Measurements from ENCODE around the gene MYF5.

The MYF5 gene

DNA sequence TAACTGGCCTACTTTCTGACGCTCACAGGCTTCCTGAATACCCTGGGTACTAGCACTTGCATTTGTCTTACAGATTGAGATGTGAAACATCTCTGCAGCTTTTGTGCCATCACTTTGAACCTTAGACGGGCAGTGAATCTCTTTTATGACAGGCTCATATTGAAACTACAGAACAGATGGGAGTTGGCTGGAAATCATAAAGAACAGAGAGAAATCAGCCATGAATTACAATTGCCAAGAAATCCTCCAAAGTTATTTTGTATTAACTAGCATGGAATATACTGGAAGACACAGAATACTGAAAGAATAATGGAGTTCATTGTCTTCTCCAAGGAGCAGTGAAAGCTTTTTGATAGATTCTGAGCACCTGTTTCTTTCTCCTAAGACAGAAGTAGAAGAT lies 32.7 kb downstream of the MYF5 start:
- no peaks in the 10 kb centered on the region for H3F3A ChIP-seq (ENCODE audit: insufficient read depth, low read length)
- H3K9me3 ChIP-seq (ENCODE audit: low read length) = no peaks in the 10 kb centered on the region
- H3K9me2 ChIP-seq (ENCODE audit: low read depth, low read length) = no peaks in the 10 kb centered on the region
- TF ChIP-seq EZH2 (IDR thresholded peaks at IDR 0.05; ENCODE audit: borderline replicate concordance, low read length) = no peak
- TF ChIP-seq, protein P1, sequence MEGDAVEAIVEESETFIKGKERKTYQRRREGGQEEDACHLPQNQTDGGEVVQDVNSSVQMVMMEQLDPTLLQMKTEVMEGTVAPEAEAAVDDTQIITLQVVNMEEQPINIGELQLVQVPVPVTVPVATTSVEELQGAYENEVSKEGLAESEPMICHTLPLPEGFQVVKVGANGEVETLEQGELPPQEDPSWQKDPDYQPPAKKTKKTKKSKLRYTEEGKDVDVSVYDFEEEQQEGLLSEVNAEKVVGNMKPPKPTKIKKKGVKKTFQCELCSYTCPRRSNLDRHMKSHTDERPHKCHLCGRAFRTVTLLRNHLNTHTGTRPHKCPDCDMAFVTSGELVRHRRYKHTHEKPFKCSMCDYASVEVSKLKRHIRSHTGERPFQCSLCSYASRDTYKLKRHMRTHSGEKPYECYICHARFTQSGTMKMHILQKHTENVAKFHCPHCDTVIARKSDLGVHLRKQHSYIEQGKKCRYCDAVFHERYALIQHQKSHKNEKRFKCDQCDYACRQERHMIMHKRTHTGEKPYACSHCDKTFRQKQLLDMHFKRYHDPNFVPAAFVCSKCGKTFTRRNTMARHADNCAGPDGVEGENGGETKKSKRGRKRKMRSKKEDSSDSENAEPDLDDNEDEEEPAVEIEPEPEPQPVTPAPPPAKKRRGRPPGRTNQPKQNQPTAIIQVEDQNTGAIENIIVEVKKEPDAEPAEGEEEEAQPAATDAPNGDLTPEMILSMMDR (IDR thresholded peaks at IDR 0.05; ENCODE audit: low read length) = no peak
- no peaks in the 10 kb centered on the region for H4K20me1 ChIP-seq (ENCODE audit: insufficient read depth, low read length)
- H2AFZ ChIP-seq (ENCODE audit: low read length) = no peak overlapping the region
- no peaks in the 10 kb centered on the region for H3K79me2 ChIP-seq (ENCODE audit: insufficient read depth, low read length)
- no peak overlapping the region for H3K9ac ChIP-seq (ENCODE audit: low read length)
- H3K4me3 ChIP-seq (ENCODE audit: low read depth, low read length, poor library complexity, severe bottlenecking) = no peak overlapping the region
- no peak overlapping the region for H3K4me2 ChIP-seq (ENCODE audit: low read length)
- H3K4me1 ChIP-seq (ENCODE audit: insufficient read depth, low read length, severe bottlenecking) = no peaks in the 10 kb centered on the region
- no peaks in the 10 kb centered on the region for H3K27me3 ChIP-seq (ENCODE audit: insufficient read depth, low read length)
- H3K27ac ChIP-seq (ENCODE audit: low read depth, low read length, poor library complexity, severe bottlenecking) = no peak overlapping the region
- no peaks in the 10 kb centered on the region for H3K36me3 ChIP-seq (ENCODE audit: insufficient read depth, low read length)

DNA sequence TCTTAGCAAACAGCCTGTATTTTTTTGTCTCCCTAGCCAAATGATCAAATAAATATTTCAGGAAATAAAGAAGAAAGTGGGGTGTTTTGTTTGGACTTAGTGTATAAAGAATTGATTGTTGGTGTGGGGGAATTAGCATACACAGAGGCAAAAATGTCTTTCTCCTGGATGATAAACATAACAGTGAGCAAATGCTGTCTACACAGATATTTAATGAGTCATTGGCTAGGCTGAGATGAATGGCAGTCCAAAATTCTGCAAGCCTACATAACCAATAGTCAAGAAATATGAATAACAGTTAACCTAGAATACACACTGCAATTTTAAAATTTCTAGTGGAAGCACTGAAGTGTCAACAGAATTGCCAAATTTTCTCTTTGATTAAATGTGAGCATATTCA lies 35.8 kb downstream of the MYF5 start:
- Histone ChIP-seq H3F3A (ENCODE audit: insufficient read depth, low read length) (no peaks in the 10 kb centered on the region), H3K9me2 (ENCODE audit: low read depth, low read length) (no peaks in the 10 kb centered on the region), H3K27me3 (ENCODE audit: insufficient read depth, low read length) (no peaks in the 10 kb centered on the region), H3K36me3 (ENCODE audit: insufficient read depth, low read length) (no peaks in the 10 kb centered on the region), H2AFZ (ENCODE audit: low read length) (no peak overlapping the region), H4K20me1 (ENCODE audit: insufficient read depth, low read length) (no peaks in the 10 kb centered on the region), H3K4me3 (ENCODE audit: low read depth, low read length, poor library complexity, severe bottlenecking) (no peak overlapping the region), H3K9ac (ENCODE audit: low read length) (no peak overlapping the region), H3K9me3 (ENCODE audit: low read length) (no peaks in the 10 kb centered on the region), H3K4me1 (ENCODE audit: insufficient read depth, low read length, severe bottlenecking) (no peaks in the 10 kb centered on the region), H3K27ac (ENCODE audit: low read depth, low read length, poor library complexity, severe bottlenecking) (no peak overlapping the region), H3K79me2 (ENCODE audit: insufficient read depth, low read length) (no peaks in the 10 kb centered on the region), H3K4me2 (ENCODE audit: low read length) (no peak overlapping the region)
- TF ChIP-seq, protein P1 (IDR thresholded peaks at IDR 0.05; ENCODE audit: low read length) = no peak
- no peak for TF ChIP-seq EZH2 (IDR thresholded peaks at IDR 0.05; ENCODE audit: borderline replicate concordance, low read length)

DNA sequence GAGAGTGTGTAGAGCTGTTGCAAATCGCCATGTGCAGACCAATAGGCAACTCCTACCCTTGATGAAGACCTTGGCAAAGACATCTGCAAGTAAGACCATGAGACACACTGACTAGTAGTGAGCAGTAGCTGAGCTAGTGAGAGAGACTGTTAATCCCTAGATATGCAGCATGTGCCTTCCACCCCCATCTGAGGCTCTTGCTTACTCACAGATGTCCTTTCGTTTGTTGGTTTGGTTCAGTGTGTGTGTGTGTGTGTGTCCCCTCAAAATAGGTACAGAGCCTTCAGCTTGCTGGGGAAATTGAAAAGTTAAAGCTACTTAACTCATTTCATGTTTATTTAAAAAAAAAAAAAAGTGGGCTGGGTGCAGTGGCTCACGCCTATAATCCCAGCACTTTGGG lies 37.6 kb downstream of the MYF5 start:
- Histone ChIP-seq H3F3A (ENCODE audit: insufficient read depth, low read length) (no peaks in the 10 kb centered on the region), H3K4me2 (ENCODE audit: low read length) (no peak overlapping the region), H3K9me3 (ENCODE audit: low read length) (no peaks in the 10 kb centered on the region), H3K4me3 (ENCODE audit: low read depth, low read length, poor library complexity, severe bottlenecking) (no peak overlapping the region), H2AFZ (ENCODE audit: low read length) (no peak overlapping the region), H3K79me2 (ENCODE audit: insufficient read depth, low read length) (no peaks in the 10 kb centered on the region), H3K27me3 (ENCODE audit: insufficient read depth, low read length) (no peaks in the 10 kb centered on the region), H3K9ac (ENCODE audit: low read length) (no peak overlapping the region), H3K27ac (ENCODE audit: low read depth, low read length, poor library complexity, severe bottlenecking) (no peak overlapping the region), H3K36me3 (ENCODE audit: insufficient read depth, low read length) (no peaks in the 10 kb centered on the region), H4K20me1 (ENCODE audit: insufficient read depth, low read length) (no peaks in the 10 kb centered on the region), H3K9me2 (ENCODE audit: low read depth, low read length) (no peaks in the 10 kb centered on the region), H3K4me1 (ENCODE audit: insufficient read depth, low read length, severe bottlenecking) (no peaks in the 10 kb centered on the region)
- TF ChIP-seq EZH2 (IDR thresholded peaks at IDR 0.05; ENCODE audit: borderline replicate concordance, low read length) = no peak
- TF ChIP-seq, protein P1 (IDR thresholded peaks at IDR 0.05; ENCODE audit: low read length) = no peak
